ENCODE results near the gene ZNF280B. TPM values are rescaled to one million over a fixed set of nuclear protein-coding genes. Genes with fewer than 3 reads are reported as not detected.
A peak's percentile ranks its signal among the peaks of the same experiment; 100 is the strongest.

The ZNF280B gene
- total and polyA plus RNA-seq, 2 of the 13 experiments (the other 11 are each of a cell fraction or from before 2014, with no cell fraction given): 3.7 to 3.9 TPM

DNA sequence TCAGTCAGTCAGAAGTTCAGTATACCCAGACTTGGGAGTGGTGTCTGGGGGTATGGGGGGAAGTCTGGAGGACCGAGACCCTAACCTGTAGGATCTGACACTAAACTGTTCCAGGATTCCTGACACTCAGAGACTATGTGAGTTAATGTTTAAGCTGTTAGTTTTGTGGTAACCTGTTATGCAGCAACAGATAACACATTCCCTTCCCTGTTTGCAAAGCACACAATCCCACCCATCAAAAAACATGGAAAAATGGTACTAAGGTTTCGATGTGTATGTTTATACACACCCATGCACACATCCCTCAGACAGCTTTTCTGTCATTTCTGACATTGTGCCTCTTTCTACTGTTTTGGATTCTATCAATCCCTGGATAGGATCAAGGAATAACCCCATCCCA, 27.6 kb downstream of the ZNF280B start (continued):
- TF ChIP-seq, protein P1, sequence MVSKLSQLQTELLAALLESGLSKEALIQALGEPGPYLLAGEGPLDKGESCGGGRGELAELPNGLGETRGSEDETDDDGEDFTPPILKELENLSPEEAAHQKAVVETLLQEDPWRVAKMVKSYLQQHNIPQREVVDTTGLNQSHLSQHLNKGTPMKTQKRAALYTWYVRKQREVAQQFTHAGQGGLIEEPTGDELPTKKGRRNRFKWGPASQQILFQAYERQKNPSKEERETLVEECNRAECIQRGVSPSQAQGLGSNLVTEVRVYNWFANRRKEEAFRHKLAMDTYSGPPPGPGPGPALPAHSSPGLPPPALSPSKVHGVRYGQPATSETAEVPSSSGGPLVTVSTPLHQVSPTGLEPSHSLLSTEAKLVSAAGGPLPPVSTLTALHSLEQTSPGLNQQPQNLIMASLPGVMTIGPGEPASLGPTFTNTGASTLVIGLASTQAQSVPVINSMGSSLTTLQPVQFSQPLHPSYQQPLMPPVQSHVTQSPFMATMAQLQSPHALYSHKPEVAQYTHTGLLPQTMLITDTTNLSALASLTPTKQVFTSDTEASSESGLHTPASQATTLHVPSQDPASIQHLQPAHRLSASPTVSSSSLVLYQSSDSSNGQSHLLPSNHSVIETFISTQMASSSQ (IDR thresholded peaks at IDR 0.05; ENCODE audit: low read depth): peak; percentile 86
- TF ChIP-seq, protein P1 (CRISPR knock-in tag; IDR thresholded peaks at IDR 0.05; ENCODE audit: borderline replicate concordance): peak; percentile 85; the same call in 1 of the 2 replicates
- TF ChIP-seq TBX2 (CRISPR knock-in tag; IDR thresholded peaks at IDR 0.05; ENCODE audit: borderline replicate concordance) (0 out of 2 replicates have a peak, but pooled peaks have one; percentile 12), FOSL1 (CRISPR knock-in tag; IDR thresholded peaks at IDR 0.05; ENCODE audit: borderline replicate concordance) (no peak), TBX3 (IDR thresholded peaks at IDR 0.05; ENCODE audit: borderline replicate concordance) (no peak), MIER2 (CRISPR knock-in tag; IDR thresholded peaks at IDR 0.05) (no peak), SP5 (CRISPR knock-in tag; IDR thresholded peaks at IDR 0.05; ENCODE audit: borderline replicate concordance, low read depth) (0 out of 2 replicates have a peak, but pooled peaks have one; percentile 48), ZNF567 (CRISPR knock-in tag; IDR thresholded peaks at IDR 0.05; ENCODE audit: borderline replicate concordance) (no peak), ZNF883 (CRISPR knock-in tag; IDR thresholded peaks at IDR 0.05; ENCODE audit: not compliant biosample characterization) (no peak), HMGA1 (CRISPR knock-in tag; conservative IDR thresholded peaks at IDR 0.05) (no peak), MXD4 (CRISPR knock-in tag; IDR thresholded peaks at IDR 0.05) (no peak), ZNF333 (CRISPR knock-in tag; IDR thresholded peaks at IDR 0.05; ENCODE audit: borderline replicate concordance) (no peak), MAF1 (CRISPR knock-in tag; IDR thresholded peaks at IDR 0.05; ENCODE audit: borderline replicate concordance) (no peak), EHMT2 (IDR thresholded peaks at IDR 0.05; ENCODE audit: borderline replicate concordance, low read depth, low read length) (no peak)
- TF ChIP-seq, protein P2, sequence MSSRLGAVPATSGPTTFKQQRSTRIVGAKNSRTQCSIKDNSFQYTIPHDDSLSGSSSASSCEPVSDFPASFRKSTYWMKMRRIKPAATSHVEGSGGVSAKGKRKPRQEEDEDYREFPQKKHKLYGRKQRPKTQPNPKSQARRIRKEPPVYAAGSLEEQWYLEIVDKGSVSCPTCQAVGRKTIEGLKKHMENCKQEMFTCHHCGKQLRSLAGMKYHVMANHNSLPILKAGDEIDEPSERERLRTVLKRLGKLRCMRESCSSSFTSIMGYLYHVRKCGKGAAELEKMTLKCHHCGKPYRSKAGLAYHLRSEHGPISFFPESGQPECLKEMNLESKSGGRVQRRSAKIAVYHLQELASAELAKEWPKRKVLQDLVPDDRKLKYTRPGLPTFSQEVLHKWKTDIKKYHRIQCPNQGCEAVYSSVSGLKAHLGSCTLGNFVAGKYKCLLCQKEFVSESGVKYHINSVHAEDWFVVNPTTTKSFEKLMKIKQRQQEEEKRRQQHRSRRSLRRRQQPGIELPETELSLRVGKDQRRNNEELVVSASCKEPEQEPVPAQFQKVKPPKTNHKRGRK (CRISPR knock-in tag; IDR thresholded peaks at IDR 0.05): no peak
- TF ChIP-seq, protein P3, sequence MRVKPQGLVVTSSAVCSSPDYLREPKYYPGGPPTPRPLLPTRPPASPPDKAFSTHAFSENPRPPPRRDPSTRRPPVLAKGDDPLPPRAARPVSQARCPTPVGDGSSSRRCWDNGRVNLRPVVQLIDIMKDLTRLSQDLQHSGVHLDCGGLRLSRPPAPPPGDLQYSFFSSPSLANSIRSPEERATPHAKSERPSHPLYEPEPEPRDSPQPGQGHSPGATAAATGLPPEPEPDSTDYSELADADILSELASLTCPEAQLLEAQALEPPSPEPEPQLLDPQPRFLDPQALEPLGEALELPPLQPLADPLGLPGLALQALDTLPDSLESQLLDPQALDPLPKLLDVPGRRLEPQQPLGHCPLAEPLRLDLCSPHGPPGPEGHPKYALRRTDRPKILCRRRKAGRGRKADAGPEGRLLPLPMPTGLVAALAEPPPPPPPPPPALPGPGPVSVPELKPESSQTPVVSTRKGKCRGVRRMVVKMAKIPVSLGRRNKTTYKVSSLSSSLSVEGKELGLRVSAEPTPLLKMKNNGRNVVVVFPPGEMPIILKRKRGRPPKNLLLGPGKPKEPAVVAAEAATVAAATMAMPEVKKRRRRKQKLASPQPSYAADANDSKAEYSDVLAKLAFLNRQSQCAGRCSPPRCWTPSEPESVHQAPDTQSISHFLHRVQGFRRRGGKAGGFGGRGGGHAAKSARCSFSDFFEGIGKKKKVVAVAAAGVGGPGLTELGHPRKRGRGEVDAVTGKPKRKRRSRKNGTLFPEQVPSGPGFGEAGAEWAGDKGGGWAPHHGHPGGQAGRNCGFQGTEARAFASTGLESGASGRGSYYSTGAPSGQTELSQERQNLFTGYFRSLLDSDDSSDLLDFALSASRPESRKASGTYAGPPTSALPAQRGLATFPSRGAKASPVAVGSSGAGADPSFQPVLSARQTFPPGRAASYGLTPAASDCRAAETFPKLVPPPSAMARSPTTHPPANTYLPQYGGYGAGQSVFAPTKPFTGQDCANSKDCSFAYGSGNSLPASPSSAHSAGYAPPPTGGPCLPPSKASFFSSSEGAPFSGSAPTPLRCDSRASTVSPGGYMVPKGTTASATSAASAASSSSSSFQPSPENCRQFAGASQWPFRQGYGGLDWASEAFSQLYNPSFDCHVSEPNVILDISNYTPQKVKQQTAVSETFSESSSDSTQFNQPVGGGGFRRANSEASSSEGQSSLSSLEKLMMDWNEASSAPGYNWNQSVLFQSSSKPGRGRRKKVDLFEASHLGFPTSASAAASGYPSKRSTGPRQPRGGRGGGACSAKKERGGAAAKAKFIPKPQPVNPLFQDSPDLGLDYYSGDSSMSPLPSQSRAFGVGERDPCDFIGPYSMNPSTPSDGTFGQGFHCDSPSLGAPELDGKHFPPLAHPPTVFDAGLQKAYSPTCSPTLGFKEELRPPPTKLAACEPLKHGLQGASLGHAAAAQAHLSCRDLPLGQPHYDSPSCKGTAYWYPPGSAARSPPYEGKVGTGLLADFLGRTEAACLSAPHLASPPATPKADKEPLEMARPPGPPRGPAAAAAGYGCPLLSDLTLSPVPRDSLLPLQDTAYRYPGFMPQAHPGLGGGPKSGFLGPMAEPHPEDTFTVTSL (CRISPR knock-in tag; IDR thresholded peaks at IDR 0.05; ENCODE audit: borderline replicate concordance): peak; percentile 33; the same call in 1 of the 2 replicates

Measured in HepG2 (cell line).